ENCODE data around the gene POLRMT.

- no peak for TF ChIP-seq CTCF (IDR thresholded peaks at IDR 0.05)
- TF ChIP-seq EP300 (IDR thresholded peaks at IDR 0.05), result no peak
- TF ChIP-seq POLR2A (IDR thresholded peaks at IDR 0.05), result no peak
These were observed 19.4 kb upstream of the POLRMT start for GRCh38 chr19:652467-653389.

Data from stomach (tissue), 4 donors.